ENCODE data around the gene JMY.
A peak's percentile ranks its signal among the peaks of the same experiment; 100 is the strongest.

JMY gene

GRCh38 chr5:79229357-79230174 lies 6.4 kb upstream of the JMY start:
- Histone ChIP-seq H3K27me3 (replicated peaks) (no peaks in the 10 kb centered on the region), H3K4me3 (ENCODE audit: low read depth, low read length) (no peak overlapping the region), H3K27ac (no peak overlapping the region), H3K36me3 (replicated peaks) (no peaks in the 10 kb centered on the region)
- in situ Hi-C loops (cut with HindIII; ENCODE audit: low pct_ligation_motif_present, low sequenced_read_pairs): no loop called here
- DNase-seq: peak; percentile 6
- no peak for TF ChIP-seq CTCF (IDR thresholded peaks at IDR 0.05; ENCODE audit: low read depth, low read length, missing control alignments)

- Histone ChIP-seq H3K4me3 (ENCODE audit: low read depth, low read length) (peak overlapping the region; percentile 76), H3K27me3 (replicated peaks) (no peaks in the 10 kb centered on the region), H3K36me3 (replicated peaks) (no peaks in the 10 kb centered on the region), H3K27ac (no peak overlapping the region)
- no peak for DNase-seq
- no peak for TF ChIP-seq CTCF (IDR thresholded peaks at IDR 0.05; ENCODE audit: low read depth, low read length, missing control alignments)
- in situ Hi-C loops (cut with HindIII; ENCODE audit: low pct_ligation_motif_present, low sequenced_read_pairs): no loop called here
Measured at GRCh38 chr5:79235261-79235633, 684 bp upstream of the JMY start.

GRCh38 chr5:79236362-79236969 lies 535 bp downstream of the JMY start:
- peak overlapping the region; percentile 65 for H3K27ac ChIP-seq
- TF ChIP-seq CTCF (IDR thresholded peaks at IDR 0.05; ENCODE audit: low read depth, low read length, missing control alignments): no peak
- in situ Hi-C loops (cut with HindIII; ENCODE audit: low pct_ligation_motif_present, low sequenced_read_pairs): no loop called here
- DNase-seq: no peak
- no peaks in the 10 kb centered on the region for H3K27me3 ChIP-seq (replicated peaks)
- H3K4me3 ChIP-seq (ENCODE audit: low read depth, low read length): peak overlapping the region; percentile 76
- H3K36me3 ChIP-seq (replicated peaks): no peaks in the 10 kb centered on the region

GRCh38 chr5:79236970-79237739 lies 1.2 kb downstream of the JMY start:
- peak; percentile 16 for DNase-seq
- Histone ChIP-seq H3K36me3 (replicated peaks) (no peaks in the 10 kb centered on the region), H3K27me3 (replicated peaks) (no peaks in the 10 kb centered on the region), H3K27ac (peak overlapping the region; percentile 65), H3K4me3 (ENCODE audit: low read depth, low read length) (peak overlapping the region; percentile 76)
- in situ Hi-C loops (cut with HindIII; ENCODE audit: low pct_ligation_motif_present, low sequenced_read_pairs): no loop called here
- TF ChIP-seq CTCF (IDR thresholded peaks at IDR 0.05; ENCODE audit: low read depth, low read length, missing control alignments): no peak

- Histone ChIP-seq H3K27ac (no peak overlapping the region), H3K4me3 (ENCODE audit: low read depth, low read length) (peak overlapping the region; percentile 76), H3K27me3 (replicated peaks) (no peaks in the 10 kb centered on the region), H3K36me3 (replicated peaks) (no peaks in the 10 kb centered on the region)
- TF ChIP-seq CTCF (IDR thresholded peaks at IDR 0.05; ENCODE audit: low read depth, low read length, missing control alignments): no peak
- no peak for DNase-seq
- in situ Hi-C loops (cut with HindIII; ENCODE audit: low pct_ligation_motif_present, low sequenced_read_pairs): no loop called here
Measured at GRCh38 chr5:79237740-79238560, 2.0 kb downstream of the JMY start.

Data from brain microvascular endothelial cell (primary cell).